Measurements from ENCODE around the gene NRP1. TPM values are rescaled to one million over a fixed set of nuclear protein-coding genes. Genes with fewer than 3 reads are reported as not detected.
A peak's percentile ranks its signal among the peaks of the same experiment; 100 is the strongest.

NRP1 gene
- total and polyA plus RNA-seq, 9 donors, result 80.1 to 140 (median 112) TPM

GRCh38 chr10:33193701-33194521, 140.6 kb downstream of the NRP1 start:
- Histone ChIP-seq H3K4me1 (ENCODE audit: control insufficient read depth, insufficient read depth, low read length) (peaks cover 14% of the 10 kb centered on the region), H3K27ac (ENCODE audit: low read length) (peak overlapping the region; percentile 76), H3K4me3 (ENCODE audit: low read length) (no peak overlapping the region), H3K9me3 (replicated peaks; ENCODE audit: control insufficient read depth, low read depth, low read length) (no peaks in the 10 kb centered on the region), H3K27me3 (ENCODE audit: control insufficient read depth, insufficient read depth, low read length) (no peaks in the 10 kb centered on the region), H3K36me3 (ENCODE audit: control insufficient read depth, insufficient read depth, low read length) (peaks cover 32% of the 10 kb centered on the region)
- WGBS (ENCODE audit: insufficient coverage), result no CpG with 5 or more reads among the region's 6 CpGs
- peak; percentile 66 for DNase-seq

GRCh38 chr10:33193057-33193700, 141.3 kb downstream of the NRP1 start:
- no peak overlapping the region for H3K4me3 ChIP-seq (ENCODE audit: low read length)

DNA sequence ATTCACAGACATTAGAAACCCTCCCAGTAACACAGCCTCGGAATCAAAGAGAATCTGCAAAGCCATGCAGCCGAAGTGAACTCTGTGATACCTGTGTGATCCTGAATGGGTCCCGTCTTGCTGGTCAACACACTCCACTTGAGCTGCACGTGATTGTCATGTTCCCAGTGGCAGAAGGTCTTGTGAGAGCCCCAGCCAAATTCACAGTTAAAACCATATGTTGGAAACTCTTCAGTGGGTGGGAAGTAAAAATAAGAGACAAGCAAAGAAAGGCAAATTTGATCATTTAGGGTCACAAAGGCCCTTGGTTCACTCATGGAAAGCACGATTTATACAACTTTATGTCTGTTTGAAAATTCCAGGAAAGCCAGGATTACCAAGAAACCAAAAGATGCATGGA, 142.3 kb downstream of the NRP1 start:
- no peak overlapping the region for H3K4me3 ChIP-seq (ENCODE audit: low read length)
- 63% methylated on average over 3 of the region's 5 CpGs for WGBS (ENCODE audit: insufficient coverage)
- H3K27ac ChIP-seq (ENCODE audit: low read length), result no peak overlapping the region

More at GRCh38 chr10:33193057-33193700, 141.3 kb downstream of the NRP1 start:
- DNase-seq, result peak; percentile 98
- no peaks in the 10 kb centered on the region for H3K9me3 ChIP-seq (replicated peaks; ENCODE audit: control insufficient read depth, low read depth, low read length)
- H3K27ac ChIP-seq (ENCODE audit: low read length), result peak overlapping the region; percentile 76
- H3K27me3 ChIP-seq (ENCODE audit: control insufficient read depth, insufficient read depth, low read length), result no peaks in the 10 kb centered on the region
- peaks cover 14% of the 10 kb centered on the region for H3K4me1 ChIP-seq (ENCODE audit: control insufficient read depth, insufficient read depth, low read length)
- peaks cover 33% of the 10 kb centered on the region for H3K36me3 ChIP-seq (ENCODE audit: control insufficient read depth, insufficient read depth, low read length)
- WGBS (ENCODE audit: insufficient coverage), result 12% methylated on average over 4 of the region's 12 CpGs

DNA sequence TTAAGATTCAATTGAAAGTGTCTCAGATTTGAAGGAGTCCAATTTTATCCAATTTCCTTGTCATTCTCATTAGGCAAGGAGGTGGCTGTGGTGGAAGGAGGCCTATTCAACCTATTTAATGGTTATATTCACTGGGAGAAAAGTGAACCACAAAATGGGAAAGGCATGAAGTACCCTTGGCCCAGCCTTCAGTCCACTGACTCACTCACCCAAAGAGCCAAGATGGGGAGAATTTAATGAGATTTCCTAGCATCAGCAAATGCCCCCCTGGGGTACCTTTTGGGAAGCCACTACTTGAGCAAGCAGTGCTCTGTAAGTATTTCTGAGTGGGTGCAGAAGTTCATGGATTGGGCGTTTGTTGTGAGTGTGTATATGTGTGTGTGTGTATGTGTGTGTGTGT, 144.1 kb downstream of the NRP1 start:
- WGBS (ENCODE audit: insufficient coverage), result no CpG with 5 or more reads among the region's 1 CpG
- DNase-seq, result no peak
- no peak overlapping the region for H3K4me3 ChIP-seq (ENCODE audit: low read length)
- H3K36me3 ChIP-seq (ENCODE audit: control insufficient read depth, insufficient read depth, low read length), result peaks cover 28% of the 10 kb centered on the region
- no peaks in the 10 kb centered on the region for H3K27me3 ChIP-seq (ENCODE audit: control insufficient read depth, insufficient read depth, low read length)
- peaks cover 8% of the 10 kb centered on the region for H3K4me1 ChIP-seq (ENCODE audit: control insufficient read depth, insufficient read depth, low read length)
- no peaks in the 10 kb centered on the region for H3K9me3 ChIP-seq (replicated peaks; ENCODE audit: control insufficient read depth, low read depth, low read length)
- no peak overlapping the region for H3K27ac ChIP-seq (ENCODE audit: low read length)

More for the DNA sequence above, 142.3 kb downstream of the NRP1 start:
- peaks cover 11% of the 10 kb centered on the region for H3K4me1 ChIP-seq (ENCODE audit: control insufficient read depth, insufficient read depth, low read length)
- no peaks in the 10 kb centered on the region for H3K9me3 ChIP-seq (replicated peaks; ENCODE audit: control insufficient read depth, low read depth, low read length)
- peaks cover 36% of the 10 kb centered on the region for H3K36me3 ChIP-seq (ENCODE audit: control insufficient read depth, insufficient read depth, low read length)
- H3K27me3 ChIP-seq (ENCODE audit: control insufficient read depth, insufficient read depth, low read length), result no peaks in the 10 kb centered on the region
- DNase-seq, result peak; percentile 58

DNA sequence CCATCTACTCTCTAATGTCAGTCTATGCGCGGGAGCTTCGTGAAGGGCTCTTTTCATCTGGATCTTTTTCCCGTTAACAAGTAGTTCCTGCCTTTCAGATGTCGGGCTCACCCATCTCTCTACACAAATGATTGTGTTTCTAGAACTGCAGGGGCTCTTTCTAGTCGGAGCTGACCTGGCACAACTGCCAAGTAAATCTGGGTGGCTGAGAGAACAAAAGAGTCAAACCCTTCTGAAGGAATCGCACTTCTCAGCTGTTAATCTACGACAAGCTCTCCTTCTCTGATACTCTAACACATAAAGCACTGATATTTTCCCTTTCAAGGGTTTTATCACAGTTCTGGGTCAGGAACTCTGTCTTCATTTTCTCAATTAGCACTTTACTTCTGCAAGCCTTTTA, 144.7 kb downstream of the NRP1 start:
- Histone ChIP-seq H3K9me3 (replicated peaks; ENCODE audit: control insufficient read depth, low read depth, low read length) (no peaks in the 10 kb centered on the region), H3K27me3 (ENCODE audit: control insufficient read depth, insufficient read depth, low read length) (no peaks in the 10 kb centered on the region), H3K36me3 (ENCODE audit: control insufficient read depth, insufficient read depth, low read length) (peaks cover 26% of the 10 kb centered on the region), H3K4me1 (ENCODE audit: control insufficient read depth, insufficient read depth, low read length) (peaks cover 8% of the 10 kb centered on the region), H3K27ac (ENCODE audit: low read length) (no peak overlapping the region), H3K4me3 (ENCODE audit: low read length) (no peak overlapping the region)
- 95% methylated on average over 5 of the region's 8 CpGs for WGBS (ENCODE audit: insufficient coverage)
- DNase-seq, result no peak

GRCh38 chr10:33189363-33189762, 145.1 kb downstream of the NRP1 start:
- no peaks in the 10 kb centered on the region for H3K27me3 ChIP-seq (ENCODE audit: control insufficient read depth, insufficient read depth, low read length)
- no peaks in the 10 kb centered on the region for H3K9me3 ChIP-seq (replicated peaks; ENCODE audit: control insufficient read depth, low read depth, low read length)
- 80% methylated on average over 5 of the region's 6 CpGs for WGBS (ENCODE audit: insufficient coverage)
- no peak for DNase-seq
- no peak overlapping the region for H3K27ac ChIP-seq (ENCODE audit: low read length)
- H3K4me3 ChIP-seq (ENCODE audit: low read length), result no peak overlapping the region
- peaks cover 26% of the 10 kb centered on the region for H3K36me3 ChIP-seq (ENCODE audit: control insufficient read depth, insufficient read depth, low read length)
- H3K4me1 ChIP-seq (ENCODE audit: control insufficient read depth, insufficient read depth, low read length), result peaks cover 8% of the 10 kb centered on the region

- Histone ChIP-seq H3K4me3 (ENCODE audit: low read length) (no peak overlapping the region), H3K27ac (ENCODE audit: low read length) (no peak overlapping the region), H3K27me3 (ENCODE audit: control insufficient read depth, insufficient read depth, low read length) (no peaks in the 10 kb centered on the region), H3K36me3 (ENCODE audit: control insufficient read depth, insufficient read depth, low read length) (peaks cover 33% of the 10 kb centered on the region), H3K9me3 (replicated peaks; ENCODE audit: control insufficient read depth, low read depth, low read length) (no peaks in the 10 kb centered on the region), H3K4me1 (ENCODE audit: control insufficient read depth, insufficient read depth, low read length) (no peaks in the 10 kb centered on the region)
- no peak for DNase-seq
- 73% methylated on average over 2 of the region's 9 CpGs for WGBS (ENCODE audit: insufficient coverage)
Observed at GRCh38 chr10:33187427-33187999, 147.0 kb downstream of the NRP1 start.

DNA sequence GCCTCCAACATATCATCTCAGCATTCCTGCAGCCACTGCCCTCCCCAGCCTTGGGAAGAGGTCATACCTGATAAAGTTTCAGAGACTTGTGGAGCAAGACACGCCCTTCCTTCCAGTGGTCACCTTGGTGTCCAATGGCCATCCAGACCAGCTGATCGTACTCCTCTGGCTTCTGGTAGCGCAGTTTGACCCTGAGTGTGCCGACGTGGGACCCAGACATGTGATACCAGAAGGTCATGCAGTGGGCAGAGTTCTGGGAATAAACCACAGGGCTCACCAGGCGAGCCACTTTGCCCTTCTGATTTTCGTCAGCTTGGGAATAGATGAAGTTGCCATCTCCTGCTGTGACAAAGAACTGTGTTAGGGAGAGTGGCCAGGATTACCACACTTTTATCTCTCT, 148.3 kb downstream of the NRP1 start:
- no peak overlapping the region for H3K27ac ChIP-seq (ENCODE audit: low read length)
- peaks cover 38% of the 10 kb centered on the region for H3K36me3 ChIP-seq (ENCODE audit: control insufficient read depth, insufficient read depth, low read length)
- WGBS (ENCODE audit: insufficient coverage), result 88% methylated on average over 5 of the region's 7 CpGs
- no peaks in the 10 kb centered on the region for H3K9me3 ChIP-seq (replicated peaks; ENCODE audit: control insufficient read depth, low read depth, low read length)
- DNase-seq, result no peak
- H3K27me3 ChIP-seq (ENCODE audit: control insufficient read depth, insufficient read depth, low read length), result no peaks in the 10 kb centered on the region
- H3K4me3 ChIP-seq (ENCODE audit: low read length), result no peak overlapping the region
- H3K4me1 ChIP-seq (ENCODE audit: control insufficient read depth, insufficient read depth, low read length), result no peaks in the 10 kb centered on the region

DNA sequence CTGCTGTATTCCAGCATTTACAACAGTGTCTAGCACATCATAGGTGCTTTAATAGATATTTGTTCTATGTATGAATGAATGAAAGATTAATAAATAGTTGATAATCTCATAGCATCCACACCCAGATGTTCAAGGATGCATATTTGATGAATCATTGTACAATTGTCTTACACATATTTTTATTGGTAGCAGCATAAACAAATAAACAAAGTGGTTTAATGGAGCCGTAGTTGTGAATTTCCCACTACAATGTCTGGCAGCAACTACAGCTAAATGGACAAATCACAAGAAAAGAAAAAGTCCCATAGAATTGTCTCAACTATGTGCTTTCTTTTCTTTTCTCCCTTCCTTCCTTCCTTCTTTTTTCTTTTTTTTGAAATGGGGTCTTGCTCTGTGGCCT, 150.8 kb downstream of the NRP1 start:
- Histone ChIP-seq H3K4me3 (ENCODE audit: low read length) (no peak overlapping the region), H3K27me3 (ENCODE audit: control insufficient read depth, insufficient read depth, low read length) (no peaks in the 10 kb centered on the region), H3K27ac (ENCODE audit: low read length) (no peak overlapping the region), H3K4me1 (ENCODE audit: control insufficient read depth, insufficient read depth, low read length) (no peaks in the 10 kb centered on the region), H3K36me3 (ENCODE audit: control insufficient read depth, insufficient read depth, low read length) (peaks cover 43% of the 10 kb centered on the region), H3K9me3 (replicated peaks; ENCODE audit: control insufficient read depth, low read depth, low read length) (no peaks in the 10 kb centered on the region)
- WGBS (ENCODE audit: insufficient coverage), result no CpG with 5 or more reads among the region's 1 CpG
- DNase-seq, result no peak

- DNase-seq, result no peak
- Histone ChIP-seq H3K4me3 (ENCODE audit: low read length) (no peak overlapping the region), H3K9me3 (replicated peaks; ENCODE audit: control insufficient read depth, low read depth, low read length) (no peaks in the 10 kb centered on the region), H3K27me3 (ENCODE audit: control insufficient read depth, insufficient read depth, low read length) (no peaks in the 10 kb centered on the region), H3K27ac (ENCODE audit: low read length) (no peak overlapping the region), H3K36me3 (ENCODE audit: control insufficient read depth, insufficient read depth, low read length) (peaks cover 30% of the 10 kb centered on the region), H3K4me1 (ENCODE audit: control insufficient read depth, insufficient read depth, low read length) (no peaks in the 10 kb centered on the region)
- no CpG with 5 or more reads among the region's 3 CpGs for WGBS (ENCODE audit: insufficient coverage)
Observed at GRCh38 chr10:33180921-33181320, 153.5 kb downstream of the NRP1 start.

Data from muscle of leg (tissue), 11 donors.